DOHH2 (cell line): ENCODE results near the gene TMEM61.

Experiments
- H3F3A ChIP-seq: fragments of 200-600 bp; sonication (generic), shearing (Covaris generic); 2 replicates; pipeline ENCODE4 v1.6.0; 2016; ENCODE audit warnings: antibody characterized with exemption, mild to moderate bottlenecking; ENCODE audit not compliant: control insufficient read depth, insufficient read depth
- H3K27ac ChIP-seq: fragments of 200-600 bp; sonication (generic); 2 replicates; pipeline ENCODE4 v1.5.1; 2014; ENCODE audit warnings: low read depth, mild to moderate bottlenecking, low read length, moderate library complexity
- H3K27me3 ChIP-seq: fragments of 200-600 bp; sonication (generic); 2 replicates; pipeline ENCODE4 v1.6.1; 2014; ENCODE audit warnings: mild to moderate bottlenecking, low read length, mixed read lengths; ENCODE audit not compliant: control insufficient read depth
- H3K36me3 ChIP-seq: fragments of 200-600 bp; sonication (generic); 2 replicates; pipeline ENCODE4 v1.6.1; 2014; ENCODE audit warnings: mild to moderate bottlenecking, low read length, moderate library complexity, mixed read lengths; ENCODE audit not compliant: control insufficient read depth
- H3K4me1 ChIP-seq: fragments of 200-600 bp; sonication (generic); 2 replicates; pipeline ENCODE4 v1.6.1; 2014; ENCODE audit warnings: mild to moderate bottlenecking, low read length, mixed read lengths; ENCODE audit not compliant: control insufficient read depth
- H3K4me2 ChIP-seq: fragments of 200-600 bp; sonication (generic); 2 replicates; pipeline ENCODE4 v1.6.0; 2014; ENCODE audit warnings: mild to moderate bottlenecking, low read length, moderate library complexity
- H3K4me3 ChIP-seq: fragments of 200-600 bp; sonication (generic); 2 replicates; pipeline ENCODE4 v1.5.1; 2014; ENCODE audit warnings: mild to moderate bottlenecking, low read length, mixed read lengths
- H3K79me2 ChIP-seq: fragments of 200-600 bp; sonication (generic); 2 replicates; pipeline ENCODE4 v1.6.1; 2014; ENCODE audit warnings: mild to moderate bottlenecking, low read length, mixed read lengths; ENCODE audit not compliant: control insufficient read depth
- H3K9me2 ChIP-seq: fragments of 200-600 bp; sonication (generic); replicated peaks from 2 replicates; pipeline ENCODE4 v1.6.1; 2014; ENCODE audit warnings: mild to moderate bottlenecking, low read length, mixed read lengths; ENCODE audit not compliant: control insufficient read depth
- H3K9me3 ChIP-seq: fragments of 200-600 bp; sonication (generic); 2 replicates; pipeline ENCODE4 v1.6.1; 2014; ENCODE audit warnings: antibody characterized with exemption, low read length, mixed read lengths; ENCODE audit not compliant: control insufficient read depth, insufficient read depth
- H4K20me1 ChIP-seq: fragments of 200-600 bp; sonication (generic); 2 replicates; pipeline ENCODE4 v1.6.0; 2014; ENCODE audit warnings: low read depth, mild to moderate bottlenecking, antibody characterized with exemption, low read length, moderate library complexity; ENCODE audit not compliant: control insufficient read depth, insufficient read depth
- EZH2phosphoT487 ChIP-seq: fragments of 200-600 bp; sonication (generic); IDR thresholded peaks from 2 replicates; pipeline ENCODE4 v1.6.1; 2017; ENCODE audit warnings: borderline replicate concordance, mild to moderate bottlenecking, antibody characterized with exemption, low read length, moderate library complexity, mixed read lengths
- TF ChIP-seq, protein P1 (sequence below): fragments of 200-600 bp; sonication (generic); IDR thresholded peaks from one replicate; pipeline ENCODE4 v1.5.1; 2014; ENCODE audit warnings: antibody characterized with exemption, mild to moderate bottlenecking, low read depth, low read length; ENCODE audit not compliant: poor library complexity, severe bottlenecking

TMEM61 gene

DNA sequence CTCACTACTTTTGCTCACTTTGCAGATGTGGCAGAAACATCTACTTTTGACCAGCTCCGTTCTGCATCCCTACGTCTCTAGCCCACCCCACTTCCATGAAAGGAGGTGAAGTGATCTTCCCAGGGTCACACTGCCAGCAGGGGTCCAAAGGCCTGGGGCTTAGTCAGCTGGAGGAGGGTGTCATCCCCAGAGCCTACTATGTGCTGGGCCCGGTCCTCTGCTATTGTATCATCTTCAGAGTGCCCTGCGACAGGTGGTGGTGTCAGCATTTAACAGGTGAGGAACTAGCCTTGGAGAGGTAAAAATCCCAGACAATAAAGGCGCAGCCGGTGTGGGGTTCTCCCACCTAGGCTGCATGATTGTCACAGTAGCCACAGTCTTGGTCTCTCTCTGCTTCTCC, 12.7 kb downstream of the TMEM61 start:
- H3K4me3 ChIP-seq, result no peak overlapping the region
- no peaks in the 10 kb centered on the region for H3K9me3 ChIP-seq
- H3K36me3 ChIP-seq, result no peaks in the 10 kb centered on the region
- no peak overlapping the region for H3K27ac ChIP-seq
- no peaks in the 10 kb centered on the region for H4K20me1 ChIP-seq
- no peak overlapping the region for H3K4me2 ChIP-seq
- H3F3A ChIP-seq, result no peaks in the 10 kb centered on the region
- no peak for TF ChIP-seq EZH2phosphoT487
- TF ChIP-seq, protein P1, sequence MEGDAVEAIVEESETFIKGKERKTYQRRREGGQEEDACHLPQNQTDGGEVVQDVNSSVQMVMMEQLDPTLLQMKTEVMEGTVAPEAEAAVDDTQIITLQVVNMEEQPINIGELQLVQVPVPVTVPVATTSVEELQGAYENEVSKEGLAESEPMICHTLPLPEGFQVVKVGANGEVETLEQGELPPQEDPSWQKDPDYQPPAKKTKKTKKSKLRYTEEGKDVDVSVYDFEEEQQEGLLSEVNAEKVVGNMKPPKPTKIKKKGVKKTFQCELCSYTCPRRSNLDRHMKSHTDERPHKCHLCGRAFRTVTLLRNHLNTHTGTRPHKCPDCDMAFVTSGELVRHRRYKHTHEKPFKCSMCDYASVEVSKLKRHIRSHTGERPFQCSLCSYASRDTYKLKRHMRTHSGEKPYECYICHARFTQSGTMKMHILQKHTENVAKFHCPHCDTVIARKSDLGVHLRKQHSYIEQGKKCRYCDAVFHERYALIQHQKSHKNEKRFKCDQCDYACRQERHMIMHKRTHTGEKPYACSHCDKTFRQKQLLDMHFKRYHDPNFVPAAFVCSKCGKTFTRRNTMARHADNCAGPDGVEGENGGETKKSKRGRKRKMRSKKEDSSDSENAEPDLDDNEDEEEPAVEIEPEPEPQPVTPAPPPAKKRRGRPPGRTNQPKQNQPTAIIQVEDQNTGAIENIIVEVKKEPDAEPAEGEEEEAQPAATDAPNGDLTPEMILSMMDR, result no peak
- peaks cover 9% of the 10 kb centered on the region; the same call in 1 of the 2 replicates for H3K27me3 ChIP-seq
- H3K4me1 ChIP-seq, result no peaks in the 10 kb centered on the region
- H3K9me2 ChIP-seq, result no peaks in the 10 kb centered on the region
- no peaks in the 10 kb centered on the region for H3K79me2 ChIP-seq

GRCh38 chr1:54994355-54994990, 14.0 kb downstream of the TMEM61 start:
- Histone ChIP-seq H3K9me3 (no peaks in the 10 kb centered on the region), H3K27me3 (peaks cover 9% of the 10 kb centered on the region; the same call in 1 of the 2 replicates), H3K9me2 (no peaks in the 10 kb centered on the region), H3K36me3 (no peaks in the 10 kb centered on the region), H3K79me2 (no peaks in the 10 kb centered on the region), H3K4me3 (no peak overlapping the region), H3K4me2 (no peak overlapping the region), H3K4me1 (no peaks in the 10 kb centered on the region), H4K20me1 (no peaks in the 10 kb centered on the region), H3K27ac (no peak overlapping the region), H3F3A (no peaks in the 10 kb centered on the region)
- TF ChIP-seq, protein P1, result no peak
- no peak for TF ChIP-seq EZH2phosphoT487

DNA sequence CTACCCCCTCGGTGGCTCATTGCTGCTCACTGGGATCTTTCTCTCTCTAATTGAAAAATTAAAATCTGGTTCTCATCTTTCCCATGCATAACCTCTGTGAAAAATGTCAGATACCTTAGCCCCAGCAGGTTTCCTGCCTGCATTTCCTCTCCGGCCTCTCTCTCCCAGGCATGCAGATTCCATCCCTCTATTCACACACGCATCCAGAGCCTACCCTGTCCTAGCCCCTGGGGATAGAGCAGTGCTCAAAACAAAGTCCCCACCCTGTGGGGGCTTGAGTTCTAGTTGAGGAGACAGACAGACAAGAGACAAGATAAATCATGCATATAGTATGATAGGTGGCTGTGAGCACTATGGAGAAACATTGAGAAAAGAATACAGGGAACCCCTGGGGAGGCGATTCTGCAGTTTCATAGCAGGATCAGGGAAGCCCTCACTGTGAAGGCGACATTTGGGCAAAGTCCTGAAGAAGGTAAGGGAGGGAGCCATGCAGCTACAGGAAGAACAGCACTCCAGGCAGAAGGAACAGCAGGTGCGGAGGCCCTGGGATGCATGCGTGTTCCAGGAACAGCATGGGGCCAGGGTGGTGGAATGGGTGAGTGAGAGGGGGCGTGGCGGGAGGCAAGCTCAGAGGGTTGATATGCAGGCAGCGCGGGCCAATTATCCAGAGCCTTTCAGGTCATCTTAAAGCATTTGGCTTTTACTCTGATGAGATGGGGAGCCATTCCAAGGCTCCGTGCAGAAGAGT, 14.8 kb downstream of the TMEM61 start:
- Histone ChIP-seq H3K27ac (no peak overlapping the region), H3K9me3 (no peaks in the 10 kb centered on the region), H3K79me2 (no peaks in the 10 kb centered on the region), H3K4me2 (no peak overlapping the region), H3K36me3 (no peaks in the 10 kb centered on the region), H3K27me3 (peaks cover 9% of the 10 kb centered on the region; the same call in 1 of the 2 replicates), H3K9me2 (no peaks in the 10 kb centered on the region), H4K20me1 (no peaks in the 10 kb centered on the region), H3F3A (no peaks in the 10 kb centered on the region), H3K4me1 (no peaks in the 10 kb centered on the region), H3K4me3 (no peak overlapping the region)
- TF ChIP-seq, protein P1, result no peak
- no peak for TF ChIP-seq EZH2phosphoT487
